Stromal cell of bone marrow (primary cell): ENCODE results near the gene CAV2.

ENCODE experiments used
- DNase-seq: peaks from one replicate; pipeline ENCODE4 v3.0.0-alpha.2; 2012; ENCODE audit warnings: low read depth

Gene CAV2

GRCh38 chr7:116495736-116496135 is 3.8 kb upstream of the CAV2 start:
- no peak for DNase-seq

- no peak for DNase-seq
Measured at GRCh38 chr7:116496653-116497052, 2.9 kb upstream of the CAV2 start.

- DNase-seq = no peak
Measured at GRCh38 chr7:116497708-116498107, 1.8 kb upstream of the CAV2 start.

GRCh38 chr7:116500078-116500853 is 728 bp downstream of the CAV2 start:
- no peak for DNase-seq

GRCh38 chr7:116501425-116502167 is 2.1 kb downstream of the CAV2 start:
- DNase-seq = no peak

GRCh38 chr7:116502201-116503096 is 2.9 kb downstream of the CAV2 start:
- no peak for DNase-seq

GRCh38 chr7:116503835-116504234 is 4.3 kb downstream of the CAV2 start:
- no peak for DNase-seq

GRCh38 chr7:116505278-116505677 is 5.7 kb downstream of the CAV2 start:
- DNase-seq = no peak

GRCh38 chr7:116505823-116506222 is 6.3 kb downstream of the CAV2 start:
- no peak for DNase-seq

- no peak for DNase-seq
Measured at GRCh38 chr7:116509982-116510579, 10.5 kb downstream of the CAV2 start.

GRCh38 chr7:116510795-116511194 is 11.3 kb downstream of the CAV2 start:
- no peak for DNase-seq

GRCh38 chr7:116511552-116512519 is 12.3 kb downstream of the CAV2 start:
- DNase-seq = no peak

GRCh38 chr7:116512520-116513188 is 13.1 kb downstream of the CAV2 start:
- DNase-seq = no peak

- DNase-seq = no peak
Measured at GRCh38 chr7:116515584-116515983, 16.0 kb downstream of the CAV2 start.

GRCh38 chr7:116516324-116516723 is 16.8 kb downstream of the CAV2 start:
- DNase-seq = no peak

- no peak for DNase-seq
Measured at GRCh38 chr7:116517626-116518025, 18.1 kb downstream of the CAV2 start.

GRCh38 chr7:116518961-116519360 is 19.4 kb downstream of the CAV2 start:
- DNase-seq = no peak

- DNase-seq = no peak
Measured at GRCh38 chr7:116521046-116521664, 21.6 kb downstream of the CAV2 start.

- peak; percentile 62 for DNase-seq
Measured at GRCh38 chr7:116522247-116522646, 22.7 kb downstream of the CAV2 start.

- DNase-seq = no peak
Measured at GRCh38 chr7:116524221-116524608, 24.7 kb downstream of the CAV2 start.
